HCT116 (cell line): ENCODE measurements around the gene MYL5. TPM values are rescaled to one million over a fixed set of nuclear protein-coding genes. Genes with fewer than 3 reads are reported as not detected.

ENCODE experiments used
- ATAC-seq: fragments of 200-7000 bp; cut with Tn5 transposase; 2 replicates; pipeline ENCODE4 v1.9.1; 2020; ENCODE audit warnings: mild to moderate bottlenecking, moderate library complexity
- BruUV-seq: library from RNA; stranded (reverse); fragments of 400-500 nt; replicated peaks from 2 replicates; lab custom pipeline; 2021; lab: Mats Ljungman, UMichigan
- CTCF ChIA-PET: fragments of 300-600 bp; sonication (Branson Sonifier 250); formaldehyde crosslinking; loops from one replicate; lab custom pipeline; 2021; ENCODE audit warnings: antibody characterized with exemption; lab: Charles Lee
- POLR2A ChIA-PET: fragments of 300-600, 350-600 bp; sonication (Branson Sonifier 250); formaldehyde crosslinking; loops from one replicate; lab custom pipeline; 2021; ENCODE audit warnings: antibody characterized with exemption; lab: Charles Lee
- RAD21 ChIA-PET, 2 experiments: fragments of 300-600 bp; sonication (Branson Sonifier 250); formaldehyde crosslinking; loops; one replicate each; lab custom pipeline; 2023; ENCODE audit warnings: low total read pairs in 2 of 2; ENCODE audit not compliant: uncharacterized antibody in 2 of 2, unreplicated experiment in 2 of 2, low non-redundant PET in 1 of 2; lab: Charles Lee
- DNase-seq: peaks from one replicate; pipeline ENCODE4 v3.0.0-alpha.2; 2010; ENCODE audit warnings: low read depth, low spot score
- H2AFZ ChIP-seq: fragments of 200-600 bp; shearing (Covaris generic), sonication (generic); 2 replicates; pipeline ENCODE4 v1.6.1; 2017; ENCODE audit warnings: low read depth, mixed run types, mixed read lengths, antibody characterized with exemption, low read length; ENCODE audit not compliant: poor library complexity, severe bottlenecking
- H3K27ac ChIP-seq: 2 replicates; pipeline ENCODE4 v1.5.1; 2012; ENCODE audit warnings: low read depth, low read length
- H3K27me3 ChIP-seq: fragments of 200-600 bp; sonication (generic); 2 replicates; pipeline ENCODE4 v1.6.1; 2016; ENCODE audit warnings: mixed run types, low read length, mixed read lengths; ENCODE audit not compliant: insufficient read depth
- H3K36me3 ChIP-seq, 2 experiments: fragments of 200-500 bp in 1 of 2; fragments of 200-600 bp in 1 of 2; sonication (Bioruptor generic) in 1 of 2; sonication (generic) in 1 of 2; 2 replicates each; pipeline versions ENCODE4 v1.5.1 to v1.6.1; 2014 to 2016; ENCODE audit warnings: low read length in 2 of 2, inconsistent platforms in 1 of 2, mixed read lengths in 1 of 2, mixed run types in 1 of 2; ENCODE audit not compliant: insufficient read depth in 2 of 2, control insufficient read depth in 1 of 2
- H3K4me1 ChIP-seq, 2 experiments: fragments of 200-600 bp in 1 of 2; sonication (generic) in 1 of 2; 2 replicates each; pipeline versions ENCODE4 v1.5.1 to v1.6.1; 2012 to 2017; ENCODE audit warnings: low read length in 2 of 2, inconsistent platforms in 1 of 2, mild to moderate bottlenecking in 1 of 2, mixed read lengths in 1 of 2, mixed run types in 1 of 2, moderate library complexity in 1 of 2; ENCODE audit not compliant: insufficient read depth in 2 of 2, control insufficient read depth in 1 of 2
- H3K4me2 ChIP-seq: fragments of 200-600 bp; sonication (generic); 2 replicates; pipeline ENCODE4 v1.6.1; 2017; ENCODE audit warnings: mixed run types, low read length, mixed read lengths
- H3K4me3 ChIP-seq, 2 experiments: fragments of 200-600 bp in 1 of 2; sonication (generic) in 1 of 2; replicated peaks in 1 of 2; 2 replicates each; pipeline ENCODE4 v1.5.1; 2011 to 2016; ENCODE audit warnings: low read length in 2 of 2, control low read depth in 1 of 2, low read depth in 1 of 2, mild to moderate bottlenecking in 1 of 2, mixed read lengths in 1 of 2, mixed run types in 1 of 2
- H3K79me2 ChIP-seq: fragments of 200-600 bp; sonication (generic); 2 replicates; pipeline ENCODE4 v1.6.1; 2017; ENCODE audit warnings: mild to moderate bottlenecking, mixed run types, low read length, moderate library complexity, mixed read lengths; ENCODE audit not compliant: insufficient read depth
- H3K9ac ChIP-seq: fragments of 200-600 bp; sonication (generic); 2 replicates; pipeline ENCODE4 v1.6.1; 2016; ENCODE audit warnings: low read length, mixed read lengths
- H3K9me2 ChIP-seq: fragments of 200-600 bp; sonication (generic), shearing (Covaris generic); 2 replicates; pipeline ENCODE4 v1.6.1; 2017; ENCODE audit warnings: mixed run types, mild to moderate bottlenecking, moderate library complexity; ENCODE audit not compliant: insufficient read depth
- H3K9me3 ChIP-seq, 2 experiments: fragments of 200-500 bp in 1 of 2; fragments of 200-600 bp in 1 of 2; sonication (Bioruptor generic) in 1 of 2; sonication (generic) in 1 of 2; 2 replicates each; pipeline ENCODE4 v1.6.1; 2014 to 2017; ENCODE audit warnings: low read length in 2 of 2, mixed read lengths in 2 of 2, inconsistent platforms in 1 of 2, low read depth in 1 of 2, mild to moderate bottlenecking in 1 of 2, mixed run types in 1 of 2, moderate library complexity in 1 of 2; ENCODE audit not compliant: control insufficient read depth in 1 of 2, insufficient read depth in 1 of 2
- H4K20me1 ChIP-seq: fragments of 200-600 bp; sonication (generic), shearing (Covaris generic); 2 replicates; pipeline ENCODE4 v1.6.1; 2017; ENCODE audit warnings: mixed run types, mild to moderate bottlenecking, moderate library complexity; ENCODE audit not compliant: insufficient read depth
- CBX3 ChIP-seq: IDR thresholded peaks from 2 replicates; pipeline ENCODE4 v1.6.1; 2012; ENCODE audit warnings: low read depth
- EGR1 ChIP-seq: IDR thresholded peaks from 2 replicates; pipeline ENCODE4 v1.6.1; 2012; ENCODE audit warnings: low read depth
- EZH2 ChIP-seq: fragments of 200-600 bp; sonication (generic); IDR thresholded peaks from 2 replicates; pipeline ENCODE4 v1.6.1; 2017; ENCODE audit warnings: antibody characterized with exemption, mixed run types
- JUND ChIP-seq: IDR thresholded peaks from 2 replicates; pipeline ENCODE4 v1.6.1; 2012
- POLR2A ChIP-seq: IDR thresholded peaks from 2 replicates; pipeline ENCODE4 v1.7.0; 2011; ENCODE audit warnings: borderline replicate concordance; ENCODE audit not compliant: insufficient read depth, insufficient read length; ENCODE audit errors: extremely low read depth
- POLR2AphosphoS5 ChIP-seq: IDR thresholded peaks from 2 replicates; pipeline ENCODE4 v1.6.1; 2011; ENCODE audit warnings: mild to moderate bottlenecking, low read depth, low read length, moderate library complexity
- intact Hi-C: fragments of 100-400 bp; cut with micrococcal nuclease; formaldehyde crosslinking; loops from 2 replicates; pipeline ENCODE4 v1.10.0; 2022
- total RNA-seq: library from RNA; stranded (reverse); gene quantifications from one replicate; pipeline ENCODE4 v1.2.1, GENCODE V29; 2021; ENCODE audit not compliant: unreplicated experiment
- TF ChIP-seq, protein P1 (sequence below): IDR thresholded peaks from 2 replicates; pipeline ENCODE4 v1.6.1; 2012; ENCODE audit warnings: low read depth
- TF ChIP-seq, protein P2 (sequence below): IDR thresholded peaks from 2 replicates; pipeline ENCODE4 v1.6.1; 2012

The MYL5 gene
- total RNA-seq, 1 experiment from 2014 or later = 14.0 TPM

DNA sequence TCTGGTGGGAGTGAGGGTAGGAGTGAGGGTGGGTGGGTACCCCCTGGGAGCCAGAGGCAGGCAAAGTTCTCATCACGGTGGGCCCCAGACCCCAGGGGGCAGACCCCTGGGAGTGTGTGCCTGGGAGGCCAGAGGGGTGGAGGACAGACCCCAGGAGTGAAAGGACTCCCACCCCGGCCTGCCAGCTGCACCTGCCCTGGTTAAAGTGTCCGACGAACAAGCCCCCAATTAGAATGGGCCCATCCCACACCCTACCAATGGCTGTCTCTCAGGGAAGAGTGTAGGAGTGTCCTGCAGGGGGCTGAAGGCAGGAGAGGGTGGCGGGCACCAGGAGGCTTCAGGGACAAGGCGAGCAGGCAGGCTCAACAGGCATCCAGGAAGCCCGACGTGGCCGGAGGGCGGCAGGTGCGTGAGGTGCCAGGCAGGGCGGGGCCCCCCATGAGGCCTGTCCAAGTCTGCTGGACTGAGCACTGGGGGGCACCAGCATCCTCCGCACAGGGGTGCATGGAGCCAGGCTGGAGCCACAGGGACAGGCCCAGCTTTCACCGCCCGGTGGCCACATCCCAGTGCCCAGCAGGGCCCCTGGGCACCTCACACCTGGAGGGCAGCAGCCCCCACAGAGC is 40.3 kb upstream of the MYL5 start:
- Histone ChIP-seq H3K27me3 (no peaks in the 10 kb centered on the region), H3K27ac (no peak overlapping the region), H3K9me2 (no peaks in the 10 kb centered on the region), H3K4me2 (no peak overlapping the region), H3K9me3 (no peaks in the 10 kb centered on the region; a peak in 1 of 4 replicates), H3K4me1 (no peaks in the 10 kb centered on the region), H3K36me3 (no peaks in the 10 kb centered on the region), H3K79me2 (no peaks in the 10 kb centered on the region), H3K9ac (no peak overlapping the region), H3K4me3 (no peak overlapping the region), H2AFZ (no peak overlapping the region), H4K20me1 (no peaks in the 10 kb centered on the region)
- no TSS peak for BruUV-seq
- TF ChIP-seq POLR2A (no peak), EZH2 (no peak), CBX3 (no peak), JUND (no peak), POLR2AphosphoS5 (no peak), EGR1 (no peak)
- TF ChIP-seq, protein P1, sequence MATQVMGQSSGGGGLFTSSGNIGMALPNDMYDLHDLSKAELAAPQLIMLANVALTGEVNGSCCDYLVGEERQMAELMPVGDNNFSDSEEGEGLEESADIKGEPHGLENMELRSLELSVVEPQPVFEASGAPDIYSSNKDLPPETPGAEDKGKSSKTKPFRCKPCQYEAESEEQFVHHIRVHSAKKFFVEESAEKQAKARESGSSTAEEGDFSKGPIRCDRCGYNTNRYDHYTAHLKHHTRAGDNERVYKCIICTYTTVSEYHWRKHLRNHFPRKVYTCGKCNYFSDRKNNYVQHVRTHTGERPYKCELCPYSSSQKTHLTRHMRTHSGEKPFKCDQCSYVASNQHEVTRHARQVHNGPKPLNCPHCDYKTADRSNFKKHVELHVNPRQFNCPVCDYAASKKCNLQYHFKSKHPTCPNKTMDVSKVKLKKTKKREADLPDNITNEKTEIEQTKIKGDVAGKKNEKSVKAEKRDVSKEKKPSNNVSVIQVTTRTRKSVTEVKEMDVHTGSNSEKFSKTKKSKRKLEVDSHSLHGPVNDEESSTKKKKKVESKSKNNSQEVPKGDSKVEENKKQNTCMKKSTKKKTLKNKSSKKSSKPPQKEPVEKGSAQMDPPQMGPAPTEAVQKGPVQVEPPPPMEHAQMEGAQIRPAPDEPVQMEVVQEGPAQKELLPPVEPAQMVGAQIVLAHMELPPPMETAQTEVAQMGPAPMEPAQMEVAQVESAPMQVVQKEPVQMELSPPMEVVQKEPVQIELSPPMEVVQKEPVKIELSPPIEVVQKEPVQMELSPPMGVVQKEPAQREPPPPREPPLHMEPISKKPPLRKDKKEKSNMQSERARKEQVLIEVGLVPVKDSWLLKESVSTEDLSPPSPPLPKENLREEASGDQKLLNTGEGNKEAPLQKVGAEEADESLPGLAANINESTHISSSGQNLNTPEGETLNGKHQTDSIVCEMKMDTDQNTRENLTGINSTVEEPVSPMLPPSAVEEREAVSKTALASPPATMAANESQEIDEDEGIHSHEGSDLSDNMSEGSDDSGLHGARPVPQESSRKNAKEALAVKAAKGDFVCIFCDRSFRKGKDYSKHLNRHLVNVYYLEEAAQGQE = no peak
- TF ChIP-seq, protein P2, sequence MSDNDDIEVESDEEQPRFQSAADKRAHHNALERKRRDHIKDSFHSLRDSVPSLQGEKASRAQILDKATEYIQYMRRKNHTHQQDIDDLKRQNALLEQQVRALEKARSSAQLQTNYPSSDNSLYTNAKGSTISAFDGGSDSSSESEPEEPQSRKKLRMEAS = no peak
- intact Hi-C loops = no loop called here
- DNase-seq = no peak
- RAD21 ChIA-PET = no interaction called here
- POLR2A ChIA-PET = no interaction called here
- peak; percentile 25; the same call in 1 of the 2 replicates for ATAC-seq
- CTCF ChIA-PET = no interaction called here
